Activated CD4-positive, CD25-positive, alpha-beta regulatory T cell treated with anti-CD3 and anti-CD28 coated beads, Interleukin-2, amount 50 U/mL, for 16 hours (primary cell): ENCODE data around the gene KLF13.

Experiments
- DNase-seq: peaks from one replicate; pipeline ENCODE4 v3.0.0-alpha.2; 2020; ENCODE audit warnings: low read depth, low spot score

The KLF13 gene

GRCh38 chr15:31326156-31326874, at the start of gene KLF13:
Gene KLF13, plus strand, starts transcription at chr15:31326835. Its CDS starts 378 bp downstream, at chr15:31327213.
- DNase-seq, result peak; percentile 99

- DNase-seq, result no peak
Observed at GRCh38 chr15:31277335-31278060, 49.1 kb upstream of the KLF13 start.

- no peak for DNase-seq
Observed at GRCh38 chr15:31278061-31278445, 48.6 kb upstream of the KLF13 start.

- DNase-seq, result no peak
Observed at GRCh38 chr15:31278544-31279220, 48.0 kb upstream of the KLF13 start.

GRCh38 chr15:31279221-31280045, 47.2 kb upstream of the KLF13 start:
- no peak for DNase-seq

- no peak for DNase-seq
Observed at GRCh38 chr15:31280046-31280830, 46.4 kb upstream of the KLF13 start.

- no peak for DNase-seq
Observed at GRCh38 chr15:31280831-31281216, 45.8 kb upstream of the KLF13 start.

GRCh38 chr15:31283043-31283442, 43.6 kb upstream of the KLF13 start:
- no peak for DNase-seq

GRCh38 chr15:31285772-31286261, 40.8 kb upstream of the KLF13 start:
- DNase-seq, result no peak

- DNase-seq, result no peak
Observed at GRCh38 chr15:31291048-31291578, 35.5 kb upstream of the KLF13 start.

GRCh38 chr15:31292391-31293015, 34.1 kb upstream of the KLF13 start:
- no peak for DNase-seq

GRCh38 chr15:31293655-31294054, 33.0 kb upstream of the KLF13 start:
- no peak for DNase-seq

- DNase-seq, result no peak
Observed at GRCh38 chr15:31294067-31294466, 32.6 kb upstream of the KLF13 start.

- DNase-seq, result no peak
Observed at GRCh38 chr15:31295658-31296057, 31.0 kb upstream of the KLF13 start.

- no peak for DNase-seq
Observed at GRCh38 chr15:31296219-31296645, 30.4 kb upstream of the KLF13 start.

- no peak for DNase-seq
Observed at GRCh38 chr15:31296646-31297574, 29.7 kb upstream of the KLF13 start.

- DNase-seq, result no peak
Observed at GRCh38 chr15:31297575-31298456, 28.8 kb upstream of the KLF13 start.

GRCh38 chr15:31298707-31299172, 27.9 kb upstream of the KLF13 start:
- DNase-seq, result no peak
